Osteoblast (primary cell): Measurements from ENCODE around the gene SMIM27. TPM values are rescaled to one million over a fixed set of nuclear protein-coding genes. Genes with fewer than 3 reads are reported as not detected.

Experiments
- DNase-seq: peaks from one replicate; pipeline ENCODE4 v3.0.0; 2011; ENCODE audit warnings: low spot score, mixed read lengths; ENCODE audit not compliant: insufficient read length; ENCODE audit errors: missing footprints
- H2AFZ ChIP-seq: 2 replicates; pipeline ENCODE4 v1.6.0; 2011; ENCODE audit warnings: mild to moderate bottlenecking, low read length
- H3K27ac ChIP-seq: 2 replicates; pipeline ENCODE4 v1.5.1; 2011; ENCODE audit warnings: mild to moderate bottlenecking, low read depth, low read length, moderate library complexity
- H3K27me3 ChIP-seq: 2 replicates; pipeline ENCODE4 v1.6.0; 2012; ENCODE audit warnings: mild to moderate bottlenecking, control low read depth, inconsistent platforms, low read length, moderate library complexity; ENCODE audit not compliant: insufficient read depth
- H3K36me3 ChIP-seq: 2 replicates; pipeline ENCODE4 v1.5.1; 2011; ENCODE audit warnings: mild to moderate bottlenecking, low read length, control low read depth, moderate library complexity; ENCODE audit not compliant: insufficient read depth
- H3K4me1 ChIP-seq: 2 replicates; pipeline ENCODE4 v1.5.1; 2011; ENCODE audit warnings: mild to moderate bottlenecking, low read length, control low read depth, moderate library complexity; ENCODE audit not compliant: insufficient read depth
- H3K4me2 ChIP-seq: 2 replicates; pipeline ENCODE4 v1.6.0; 2011; ENCODE audit warnings: mild to moderate bottlenecking, low read length; ENCODE audit not compliant: insufficient read depth
- H3K4me3 ChIP-seq: fragments of 200-600 bp; sonication (generic); 3 replicates; pipeline ENCODE4 v1.5.1; 2012; ENCODE audit warnings: mild to moderate bottlenecking, low read length, inconsistent platforms; ENCODE audit not compliant: insufficient read depth
- H3K79me2 ChIP-seq: 2 replicates; pipeline ENCODE4 v1.6.0; 2012; ENCODE audit warnings: mild to moderate bottlenecking, low read length, control low read depth, inconsistent platforms; ENCODE audit not compliant: insufficient read depth
- H3K9me3 ChIP-seq: 2 replicates; pipeline ENCODE4 v1.5.1; 2011; ENCODE audit warnings: low read depth, low read length, control low read depth
- H4K20me1 ChIP-seq: 2 replicates; pipeline ENCODE4 v1.6.0; 2012; ENCODE audit warnings: mild to moderate bottlenecking, low read length, control low read depth; ENCODE audit not compliant: insufficient read depth
- CTCF ChIP-seq: IDR thresholded peaks from 2 replicates; pipeline ENCODE4 v1.5.1; 2011; ENCODE audit warnings: mild to moderate bottlenecking, low read depth, low read length, moderate library complexity; ENCODE audit errors: extremely low read depth
- total RNA-seq: library from RNA; depleted of rRNA; stranded (reverse); fragments of >200 nt; gene quantifications from 2 replicates; pipeline ENCODE4 v1.2.3, GENCODE V29; 2012

SMIM27 gene
- total RNA-seq, result 1.8 and 2.9 TPM in 2 replicates

GRCh38 chr9:32552172-32552872 is at the start of gene SMIM27, which contains the start of gene TOPORS:
TSS of gene SMIM27 (plus strand) at chr9:32552327. CDS start at chr9:32552435, 108 bp downstream.
TSS of gene TOPORS (minus strand) at chr9:32552586. CDS start at chr9:32552436, 150 bp downstream.
- Histone ChIP-seq H3K27me3 (no peaks in the 10 kb centered on the region), H3K79me2 (peaks cover 68% of the 10 kb centered on the region), H3K9me3 (no peaks in the 10 kb centered on the region), H3K4me1 (peaks cover 9% of the 10 kb centered on the region), H3K4me2 (peak within 1 kb of the TSS; percentile 93), H3K36me3 (peaks cover 6% of the 10 kb centered on the region), H3K27ac (peak within 1 kb of the TSS; percentile 98), H3K4me3 (peak within 1 kb of the TSS; percentile 90), H2AFZ (peak within 1 kb of the TSS; percentile 95), H4K20me1 (peaks cover 22% of the 10 kb centered on the region)
- TF ChIP-seq CTCF, result no peak
- DNase-seq, result peak; percentile 95

- Histone ChIP-seq H3K4me2 (no peak overlapping the region), H3K36me3 (no peaks in the 10 kb centered on the region), H3K79me2 (no peaks in the 10 kb centered on the region), H4K20me1 (no peaks in the 10 kb centered on the region), H3K4me3 (no peak overlapping the region), H3K9me3 (peaks cover 3% of the 10 kb centered on the region), H3K27ac (peak overlapping the region; percentile 48), H3K27me3 (no peaks in the 10 kb centered on the region), H2AFZ (no peak overlapping the region), H3K4me1 (peaks cover 4% of the 10 kb centered on the region)
- peak; percentile 69 for DNase-seq
- TF ChIP-seq CTCF, result no peak
Observed at GRCh38 chr9:32502464-32502863, 49.7 kb upstream of the SMIM27 start.

GRCh38 chr9:32503008-32503407 is 49.1 kb upstream of the SMIM27 start:
- no peak for TF ChIP-seq CTCF
- no peaks in the 10 kb centered on the region for H3K27me3 ChIP-seq
- no peaks in the 10 kb centered on the region for H3K79me2 ChIP-seq
- H3K36me3 ChIP-seq, result no peaks in the 10 kb centered on the region
- no peaks in the 10 kb centered on the region for H4K20me1 ChIP-seq
- H3K4me3 ChIP-seq, result no peak overlapping the region
- peaks cover 4% of the 10 kb centered on the region for H3K4me1 ChIP-seq
- H3K4me2 ChIP-seq, result no peak overlapping the region
- DNase-seq, result no peak
- peak overlapping the region; percentile 48 for H3K27ac ChIP-seq
- H2AFZ ChIP-seq, result no peak overlapping the region
- H3K9me3 ChIP-seq, result peaks cover 3% of the 10 kb centered on the region

- Histone ChIP-seq H3K4me2 (no peak overlapping the region), H3K4me1 (no peaks in the 10 kb centered on the region), H3K27ac (no peak overlapping the region), H3K4me3 (no peak overlapping the region), H2AFZ (no peak overlapping the region), H3K27me3 (no peaks in the 10 kb centered on the region), H4K20me1 (no peaks in the 10 kb centered on the region), H3K79me2 (no peaks in the 10 kb centered on the region), H3K36me3 (no peaks in the 10 kb centered on the region), H3K9me3 (no peaks in the 10 kb centered on the region)
- DNase-seq, result no peak
- no peak for TF ChIP-seq CTCF
Observed at GRCh38 chr9:32508728-32509127, 43.4 kb upstream of the SMIM27 start.
